Posterior vena cava (tissue), 2 donors: ENCODE measurements around the gene ATP1B1. TPM values are rescaled to one million over a fixed set of nuclear protein-coding genes. Genes with fewer than 3 reads are reported as not detected.

Experiments
- DNase-seq: peaks from one replicate; pipeline ENCODE4 v3.0.0-alpha.2; 2020; ENCODE audit warnings: low spot score
- intact Hi-C, 2 donors: fragments of 100-400 bp; cut with DNase I; formaldehyde crosslinking; loops; one replicate each; pipeline versions ENCODE4 v1.14.1 to v1.14.2; 2022 to 2023
- total RNA-seq, 2 donors: library from RNA; stranded (reverse); fragmentation: NEBNext Ultra II Directional; extraction: Animal tissue kit (Norgen Biotek cat#: 25700); gene quantifications; one replicate each; pipeline ENCODE4 v1.2.1, GENCODE V29; 2021
- donor health status: DM: yes; HTN: yes; CAD: no.
- donor health status: DM: yes; HTN: yes; CAD: no.

The ATP1B1 gene
- total RNA-seq, 2 donors from 2014 or later: 17.2 to 20.8 TPM

DNA sequence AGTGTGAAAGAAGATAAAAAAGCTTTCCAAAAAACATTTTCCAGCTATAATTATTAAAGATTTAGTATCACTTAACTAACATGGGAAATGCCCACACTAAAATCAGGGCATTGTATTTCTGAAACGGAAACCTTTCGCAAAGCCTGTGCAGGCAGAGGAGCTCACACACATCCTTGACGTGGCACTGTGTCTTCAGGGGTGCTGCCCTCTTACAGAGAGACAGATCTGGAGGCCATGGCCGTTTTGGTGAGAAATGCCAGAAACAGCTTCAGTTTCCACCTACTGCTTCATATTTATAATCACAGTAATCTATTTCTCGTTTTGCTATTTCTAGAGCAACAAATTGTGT, 26.7 kb downstream of the ATP1B1 start:
- intact Hi-C loops: loop anchor here in 1 of 2 donors (10.0 kb wide), 1 partner anchor 528 kb away; no protein-coding TSS in a partner anchor
- no peak for DNase-seq

DNA sequence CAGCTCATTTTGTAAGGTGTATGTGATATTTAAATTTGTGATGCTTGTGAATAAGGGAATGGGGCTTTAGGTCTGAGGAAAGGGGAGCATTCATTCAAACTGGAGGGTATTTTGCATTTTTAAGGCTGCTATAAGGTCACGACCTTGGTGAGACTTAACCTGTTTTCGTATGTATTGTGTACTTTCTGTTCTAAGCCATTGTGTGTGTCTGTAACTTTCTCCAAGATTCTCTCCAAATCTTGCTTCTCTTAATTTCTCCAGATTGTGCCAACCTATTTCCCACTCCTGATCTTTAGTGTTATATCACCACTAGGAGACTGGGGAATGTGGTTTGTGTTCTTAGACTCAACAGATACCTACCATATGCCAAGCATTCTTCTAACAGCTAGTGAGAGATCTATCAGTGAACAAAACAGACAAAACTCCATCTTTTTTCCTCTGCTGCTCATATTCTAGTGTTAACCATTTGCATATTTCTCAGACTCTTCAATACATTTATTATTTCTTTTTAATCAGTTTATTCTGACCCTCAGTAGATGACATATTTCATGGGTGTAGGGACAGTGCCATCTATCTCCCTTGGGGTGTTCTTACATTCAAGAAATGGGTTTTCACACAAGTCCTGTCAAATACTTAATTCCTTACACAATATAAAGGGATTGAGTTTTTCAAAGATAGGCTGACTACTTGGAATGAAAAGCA, 27.5 kb downstream of the ATP1B1 start:
- DNase-seq: no peak
- intact Hi-C loops: loop anchor here in 1 of 2 donors (10.0 kb wide), 1 partner anchor 529 kb away; no protein-coding TSS in a partner anchor

DNA sequence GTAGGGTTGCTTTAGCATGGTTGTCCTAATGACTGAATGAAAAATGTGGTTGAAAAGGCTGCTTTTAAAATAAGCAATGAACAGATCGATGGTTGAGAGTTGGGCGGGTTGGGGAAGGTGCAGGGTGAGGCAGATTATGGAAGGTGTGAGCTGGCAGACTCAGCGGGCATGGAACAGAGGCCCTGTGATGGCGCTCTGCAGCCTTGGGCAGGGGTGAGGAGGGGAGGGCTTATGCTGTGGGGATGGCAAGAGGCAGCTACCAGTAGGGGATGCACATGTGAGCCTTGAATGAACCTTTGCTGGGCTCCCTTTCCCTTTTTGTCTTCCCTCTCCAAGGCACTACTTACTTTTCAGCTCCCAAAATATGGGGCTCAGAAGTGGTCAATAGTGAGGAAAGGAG, 30.9 kb downstream of the ATP1B1 start:
- intact Hi-C loops: loop anchor here in 1 of 2 donors (10.0 kb wide), 1 partner anchor 533 kb away; no protein-coding TSS in a partner anchor
- DNase-seq: no peak

DNA sequence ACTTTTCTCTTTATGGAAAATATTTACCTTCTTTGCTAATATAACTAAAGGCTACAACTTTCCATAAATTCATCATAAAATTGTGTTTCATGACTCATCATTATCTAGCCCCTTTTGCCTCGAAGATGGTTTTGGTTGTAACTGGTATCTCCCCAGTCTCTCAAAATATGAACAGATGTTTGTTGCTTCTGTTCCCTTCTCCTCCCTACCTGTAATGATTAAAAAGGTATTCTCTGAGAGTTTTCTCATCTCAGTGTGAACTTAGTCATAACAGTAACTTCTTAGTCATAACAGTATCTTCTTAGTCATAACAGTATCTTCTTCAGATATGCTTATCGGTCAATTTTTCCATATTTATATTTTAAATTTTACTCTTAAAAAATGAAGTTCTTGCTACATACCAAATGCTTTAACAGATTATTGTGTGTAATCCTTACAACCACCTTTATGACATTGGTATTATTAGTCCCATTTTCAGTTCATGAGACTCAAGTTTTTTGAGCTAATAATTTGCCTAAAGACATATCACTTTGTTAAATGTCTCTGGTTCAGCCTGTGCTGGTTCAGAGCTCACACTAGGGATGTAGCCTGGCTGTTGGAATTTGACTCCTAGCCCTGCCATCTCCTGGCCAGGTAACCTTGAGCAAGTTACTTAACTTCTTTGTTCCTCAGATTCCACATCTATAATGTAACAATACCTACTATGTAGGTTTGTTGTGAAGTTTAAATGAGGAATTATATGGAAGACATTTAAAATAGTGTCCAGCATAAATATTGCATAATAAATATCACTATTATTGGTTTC, 32.6 kb downstream of the ATP1B1 start:
- intact Hi-C loops: loop anchor here in 1 of 2 donors (10.0 kb wide), 1 partner anchor 534 kb away; no protein-coding TSS in a partner anchor
- DNase-seq: no peak

DNA sequence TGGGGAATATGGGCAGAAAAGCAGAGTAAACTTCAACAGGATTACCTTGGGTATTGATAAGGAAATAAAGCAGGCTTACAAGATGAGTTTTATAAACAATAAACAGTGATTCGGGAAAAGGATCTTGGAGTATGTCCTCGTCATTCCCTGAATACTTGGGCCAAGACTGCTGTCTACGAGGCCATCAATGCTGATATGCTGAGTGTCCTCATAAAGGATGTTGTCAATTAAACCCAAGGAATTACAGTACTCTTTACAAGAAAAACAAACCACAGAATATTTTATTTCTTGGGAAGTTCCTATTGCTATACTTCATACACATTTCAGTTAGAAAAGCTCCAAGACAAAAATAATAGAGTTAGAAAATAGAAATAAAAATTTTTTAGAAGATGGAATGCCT, 34.9 kb downstream of the ATP1B1 start:
- no peak for DNase-seq
- intact Hi-C loops: no loop called here

DNA sequence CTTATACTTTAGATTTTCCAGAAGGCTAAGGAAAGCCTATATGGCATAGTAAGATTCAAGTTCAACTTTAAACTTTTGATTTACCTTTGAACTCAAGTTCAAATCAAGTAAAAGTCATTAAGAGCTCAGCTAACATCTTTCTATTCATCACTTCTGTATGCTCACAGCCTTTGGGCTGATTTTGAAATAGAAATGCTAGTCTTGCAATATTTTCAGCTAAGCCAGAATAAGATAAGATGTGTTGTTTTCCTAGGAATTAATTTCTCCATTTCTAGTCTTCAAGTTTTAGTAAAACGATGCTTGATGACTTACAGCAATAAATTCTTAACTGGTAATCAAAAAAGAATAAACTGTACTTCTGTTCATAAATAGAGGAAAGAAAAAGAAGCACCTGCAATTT, 35.6 kb downstream of the ATP1B1 start:
- no peak for DNase-seq
- intact Hi-C loops: no loop called here

DNA sequence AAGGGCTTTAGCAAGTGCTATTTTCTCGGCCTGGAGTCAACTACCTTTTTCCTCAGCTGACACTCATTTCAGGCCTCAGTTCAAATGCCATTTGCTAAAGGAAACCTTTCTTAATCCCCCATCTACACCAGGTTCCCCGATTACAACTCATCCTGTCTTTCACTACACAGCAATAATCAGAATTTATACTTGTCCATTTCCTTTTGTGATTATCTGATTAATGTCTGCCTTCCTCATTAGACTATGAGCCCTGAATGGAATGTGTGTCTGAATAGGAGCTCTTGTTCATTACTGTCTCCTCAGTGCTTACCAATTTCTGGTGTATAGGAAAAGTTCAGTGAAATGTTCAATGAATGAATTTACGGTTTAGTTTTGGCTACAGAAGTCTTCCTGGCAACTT, 36.9 kb downstream of the ATP1B1 start:
- intact Hi-C loops: no loop called here
- DNase-seq: no peak

DNA sequence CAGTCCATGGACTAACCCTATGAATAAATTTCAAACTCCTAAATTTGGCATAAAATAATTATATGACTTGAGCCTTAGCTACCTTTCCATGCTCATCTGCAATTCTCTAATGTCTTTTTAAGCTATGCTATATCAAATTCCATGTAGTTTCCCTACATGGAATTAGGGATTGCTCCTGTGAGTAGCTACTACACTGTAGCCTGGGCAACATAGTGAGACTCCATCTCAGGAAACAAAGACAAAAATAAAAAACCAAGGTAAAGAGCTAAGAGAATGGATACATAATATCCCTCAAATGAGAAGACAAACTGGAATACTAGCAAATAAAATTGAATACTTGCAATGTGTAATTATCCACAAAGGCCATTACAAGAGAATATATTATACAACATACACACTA, 37.5 kb downstream of the ATP1B1 start:
- intact Hi-C loops: no loop called here
- DNase-seq: no peak

DNA sequence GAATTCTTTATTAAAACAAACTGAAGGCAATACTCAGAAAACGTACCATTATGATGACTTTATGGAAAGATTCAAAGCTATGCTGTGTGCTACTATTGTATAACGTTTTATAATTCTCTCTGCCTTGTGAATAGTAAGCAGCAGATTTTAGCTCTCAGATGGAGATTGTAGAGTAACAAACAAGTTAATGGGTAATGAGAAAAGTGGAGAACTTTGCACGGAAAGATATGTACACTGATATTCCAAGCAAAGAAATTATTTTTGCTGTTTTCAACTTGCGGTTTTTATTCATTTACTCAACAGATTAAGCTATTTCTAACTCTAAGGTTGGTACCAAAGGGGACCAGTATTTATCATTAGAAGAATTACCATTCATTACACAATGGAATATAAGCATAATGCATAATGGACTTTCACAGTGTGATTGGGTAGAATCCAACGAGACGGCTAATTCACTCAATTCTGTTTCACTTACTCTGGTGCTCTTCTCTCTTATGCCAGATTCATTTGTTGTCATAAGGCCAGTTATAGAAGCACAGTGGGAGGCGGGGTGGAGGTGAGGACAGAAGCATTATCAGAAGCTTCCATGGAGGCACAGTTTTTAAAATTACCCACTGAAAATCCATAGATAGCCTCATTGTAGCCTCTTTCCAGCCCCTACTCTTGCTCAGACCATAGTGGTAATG, 38.6 kb downstream of the ATP1B1 start:
- intact Hi-C loops: no loop called here
- no peak for DNase-seq

DNA sequence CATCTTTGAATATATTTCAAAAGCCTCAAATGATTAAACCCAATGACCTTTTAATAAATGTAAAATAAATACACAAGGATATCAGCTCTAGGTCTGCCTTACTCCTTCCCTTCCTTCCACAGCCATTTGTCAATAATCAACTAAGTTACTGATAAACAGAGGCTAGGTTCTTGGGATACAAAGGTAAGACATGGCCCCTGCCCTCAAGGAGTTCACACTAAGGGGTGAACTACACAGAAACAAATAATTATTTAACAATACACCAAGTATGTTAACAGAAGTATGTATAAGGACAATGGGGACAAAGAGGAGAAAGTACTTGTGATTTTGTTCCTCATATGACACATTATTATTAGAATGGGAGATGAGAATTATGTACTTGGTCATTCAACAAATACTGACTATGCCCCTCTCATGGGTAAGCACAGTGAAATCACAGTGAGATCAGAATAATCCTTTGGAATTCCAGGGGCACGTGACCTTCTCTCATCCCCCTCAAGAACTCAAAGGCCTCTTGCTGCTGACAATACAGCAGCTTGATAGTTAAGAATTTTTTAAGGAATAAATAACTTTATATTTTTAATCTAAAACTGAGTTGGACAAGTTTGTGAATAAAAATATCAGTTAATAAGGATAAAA, 40.2 kb downstream of the ATP1B1 start:
- intact Hi-C loops: no loop called here
- no peak for DNase-seq

DNA sequence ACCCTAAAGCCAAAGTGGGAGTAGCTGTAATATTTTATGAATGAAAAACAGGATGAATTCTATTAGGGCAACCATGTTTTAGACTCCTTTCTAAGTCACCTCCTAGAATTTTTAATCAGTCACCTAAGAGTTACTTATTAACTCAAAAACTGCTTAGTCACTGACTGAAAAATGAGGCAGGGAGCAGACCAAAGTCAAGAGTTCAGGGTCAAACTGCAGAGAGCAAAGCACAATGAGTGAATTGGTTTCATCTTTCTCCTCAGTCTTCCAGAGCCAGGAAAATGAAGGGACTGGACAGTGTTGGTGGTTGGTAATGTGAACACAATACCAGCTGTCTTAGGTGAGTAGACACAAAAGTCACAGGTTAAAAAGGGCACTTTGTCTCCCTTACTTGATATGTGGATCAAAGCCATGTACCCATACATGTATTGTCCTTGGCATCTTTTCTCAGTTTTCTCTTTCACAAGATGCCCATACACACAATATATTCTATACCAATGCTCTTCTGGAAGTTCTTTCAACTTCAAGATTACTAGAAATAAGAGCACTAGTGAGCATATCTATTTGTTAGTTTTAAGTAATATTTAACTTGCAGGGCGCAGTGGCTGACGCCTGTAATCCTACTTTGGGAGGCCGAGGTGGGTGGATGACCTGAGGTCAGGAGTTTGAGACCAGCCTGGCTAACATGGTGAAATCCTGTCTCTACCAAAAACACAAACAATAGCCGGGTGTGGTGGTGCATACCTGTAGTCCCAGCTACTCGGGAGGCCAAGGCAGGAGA, 42.2 kb downstream of the ATP1B1 start:
- no peak for DNase-seq
- intact Hi-C loops: no loop called here

DNA sequence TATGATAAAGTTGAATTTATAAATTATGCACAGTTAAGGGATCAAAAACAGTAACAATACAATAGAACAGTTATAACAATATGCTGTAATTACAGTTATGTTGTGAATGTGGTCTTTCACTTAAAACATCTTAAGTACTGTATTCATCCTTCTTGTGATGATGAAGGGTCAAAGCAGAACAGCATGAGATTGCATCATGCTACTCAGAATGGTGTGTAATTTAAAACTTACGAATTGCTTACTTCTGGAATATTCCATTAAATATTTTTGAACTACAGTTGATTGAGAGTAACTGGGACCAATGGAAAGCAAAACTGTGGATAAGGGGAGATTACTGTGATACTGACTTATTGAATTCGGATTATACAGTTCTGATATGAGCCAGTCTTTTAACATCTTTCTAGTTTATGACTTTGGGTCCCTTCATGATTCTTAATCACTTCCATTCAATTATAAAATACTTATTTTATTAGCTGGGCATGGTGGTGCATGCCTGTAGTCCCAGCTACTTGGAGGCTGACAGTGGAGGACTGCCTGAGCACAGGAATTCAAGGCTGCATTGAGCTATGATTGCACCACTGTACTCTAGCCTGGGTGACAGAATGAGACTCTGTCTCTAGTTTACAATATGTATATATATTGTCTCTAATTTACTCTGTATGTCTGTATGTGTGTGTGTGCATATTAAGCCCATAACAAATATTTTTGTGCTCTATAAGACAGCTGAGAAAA, 43.2 kb downstream of the ATP1B1 start:
- intact Hi-C loops: no loop called here
- DNase-seq: no peak

DNA sequence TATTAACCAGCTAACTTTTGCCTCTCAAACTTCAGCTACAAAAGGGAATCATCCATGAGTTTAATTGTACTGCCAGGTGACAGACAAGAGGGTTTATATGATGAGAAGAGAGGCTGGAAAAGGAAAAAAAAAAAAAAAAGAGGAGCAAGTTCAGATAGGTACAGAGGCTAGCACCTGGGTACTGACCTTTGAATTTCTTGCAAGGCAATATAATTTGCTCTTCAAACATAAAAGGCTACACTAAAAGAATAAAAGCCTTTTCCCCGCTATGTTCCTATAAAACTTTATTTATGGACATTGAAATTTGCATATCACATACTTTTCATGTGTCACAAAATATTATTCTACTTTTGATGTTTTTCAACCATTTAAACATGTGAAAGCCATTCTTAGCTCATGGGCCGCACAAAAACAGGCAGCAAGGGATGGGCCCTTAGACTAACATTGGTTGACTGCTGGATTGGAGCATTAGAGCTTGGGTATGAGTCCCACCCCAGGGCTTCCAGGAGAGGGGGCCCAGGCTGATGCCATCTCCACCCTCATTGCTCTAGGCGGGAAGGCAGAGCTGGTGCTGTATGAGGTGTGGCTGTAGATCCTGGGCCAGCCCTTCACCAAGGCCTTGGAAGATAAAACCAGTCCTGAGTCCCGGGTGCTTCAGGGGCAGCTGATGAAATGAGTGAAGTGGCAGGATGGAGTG, 44.3 kb downstream of the ATP1B1 start:
- peak; percentile 68 for DNase-seq
- intact Hi-C loops: no loop called here

DNA sequence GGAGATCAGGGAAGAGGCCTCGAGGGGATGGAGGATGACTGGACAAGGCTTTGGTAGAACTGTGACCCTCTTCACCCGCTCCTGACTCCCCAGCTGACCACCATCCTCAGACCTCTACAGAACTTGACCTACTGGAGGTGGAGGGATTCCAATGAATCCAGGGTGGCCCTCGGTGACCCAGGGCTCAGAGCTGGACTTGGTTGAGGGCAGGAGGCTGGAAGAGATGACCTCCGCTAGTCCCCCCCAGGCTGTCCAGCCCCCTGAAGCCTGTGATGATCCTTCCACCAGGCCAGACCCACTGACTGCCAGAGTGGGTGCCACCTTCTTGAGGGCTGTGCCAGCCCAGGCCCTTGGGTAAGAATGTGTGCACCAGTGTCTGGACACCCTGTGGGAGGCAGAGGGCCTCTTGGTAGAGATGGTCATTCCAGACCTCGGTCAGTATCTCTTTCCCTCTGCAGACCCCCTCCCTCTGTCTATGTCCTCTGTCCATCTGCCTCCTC, 44.9 kb downstream of the ATP1B1 start:
- DNase-seq: peak; percentile 71
- intact Hi-C loops: no loop called here

DNA sequence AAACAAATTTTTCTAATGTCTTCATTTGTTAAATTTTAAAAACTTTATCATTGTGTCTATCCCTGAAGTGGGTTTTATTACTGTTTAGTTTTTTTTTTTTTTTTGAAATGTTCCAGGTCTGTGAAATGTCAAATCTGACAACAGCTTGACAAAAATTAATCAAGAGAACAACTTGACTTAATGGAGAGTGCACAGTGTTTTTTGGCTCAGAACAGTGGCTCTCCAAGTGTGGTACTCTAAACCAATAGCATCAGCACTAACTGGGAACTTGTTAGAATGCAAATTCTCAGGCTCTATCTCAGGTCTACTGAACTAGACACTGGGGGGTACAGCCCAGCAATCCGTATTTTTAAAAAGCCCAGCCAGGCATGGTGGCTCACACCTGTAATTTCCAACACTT, 49.2 kb downstream of the ATP1B1 start:
- no peak for DNase-seq

DNA sequence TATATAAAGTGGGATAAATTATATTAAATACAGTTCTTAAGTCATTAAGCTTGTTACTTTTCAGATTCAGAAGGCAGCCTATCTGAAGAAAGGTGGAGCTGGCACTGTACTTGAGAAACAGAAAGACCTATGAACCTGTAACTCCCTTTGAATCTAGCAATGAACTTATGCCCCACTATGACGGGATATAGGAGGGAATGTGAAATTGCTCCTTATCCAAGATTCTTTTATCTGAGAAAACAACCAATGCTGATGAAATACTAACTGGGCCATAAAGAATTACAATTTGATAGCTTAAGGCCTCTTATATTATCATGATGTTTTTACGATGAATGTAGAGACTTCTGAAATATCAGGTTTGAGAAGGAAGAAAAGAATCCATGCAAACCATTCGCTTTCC, 50.1 kb downstream of the ATP1B1 start:
- DNase-seq: no peak
- intact Hi-C loops: no loop called here

More for the DNA sequence above, 49.2 kb downstream of the ATP1B1 start:
- intact Hi-C loops: no loop called here

DNA sequence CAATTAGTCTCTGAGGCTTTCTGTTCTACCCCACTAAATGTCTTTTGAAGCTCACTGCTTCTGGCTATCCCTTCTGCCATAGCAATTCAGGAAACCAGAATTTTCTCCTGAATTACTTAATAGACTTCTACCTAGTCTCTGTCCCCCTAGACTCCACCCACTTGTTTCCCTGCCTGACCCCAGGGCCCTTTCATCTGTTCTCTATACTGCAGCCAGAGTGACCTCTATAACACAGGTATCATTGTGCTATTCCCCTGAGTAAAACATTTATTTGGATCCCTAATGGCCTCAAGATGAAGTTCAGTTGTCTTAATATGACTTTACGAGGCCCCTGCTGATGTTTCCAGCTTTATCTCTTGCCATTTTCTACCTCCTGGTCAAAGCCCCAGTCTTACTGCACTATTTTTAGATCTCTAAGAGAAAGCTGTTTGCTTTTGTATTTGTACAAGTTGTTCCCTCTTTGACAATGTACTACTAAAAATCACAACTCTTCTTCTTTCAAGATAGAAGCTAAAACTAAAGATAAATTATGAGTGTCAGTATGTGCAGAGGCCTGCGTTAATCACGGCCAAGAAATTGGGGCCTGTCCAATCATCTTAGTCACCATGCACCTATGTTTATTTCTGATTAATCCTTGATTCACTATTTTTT, 54.5 kb downstream of the ATP1B1 start:
- intact Hi-C loops: no loop called here
- DNase-seq: no peak
